Upper lobe of left lung (tissue), 6 donors: ENCODE results near the gene MAD1L1. TPM values are rescaled to one million over a fixed set of nuclear protein-coding genes. Genes with fewer than 3 reads are reported as not detected.

Experiments
- ATAC-seq, 2 donors: fragments of 200-7000 bp; cut with Tn5 transposase; one replicate each; pipeline ENCODE4 v1.9.1; 2022; ENCODE audit warnings: mild to moderate bottlenecking in 2 of 2, moderate library complexity in 2 of 2; ENCODE audit not compliant: low FRiP score in 2 of 2
- DNase-seq, 2 donors: peaks; one replicate each; pipeline ENCODE4 v3.0.0-alpha.2; 2019 to 2020
- H3K27ac ChIP-seq, 4 donors: fragments of 200-600 bp; sonication (generic); one replicate each; pipeline ENCODE4 v1.5.1; 2016 to 2019
- H3K27me3 ChIP-seq, 4 donors: fragments of 200-600 bp; sonication (generic); one replicate each; pipeline ENCODE4 v1.5.1; 2017 to 2019
- H3K36me3 ChIP-seq, 4 donors: fragments of 200-600 bp; sonication (generic); one replicate each; pipeline ENCODE4 v1.5.1; 2016 to 2019
- H3K4me1 ChIP-seq, 4 donors: fragments of 200-600 bp; sonication (generic); one replicate each; pipeline ENCODE4 v1.5.1; 2018 to 2019
- H3K4me3 ChIP-seq, 4 donors: fragments of 200-600 bp; sonication (generic); one replicate each; pipeline ENCODE4 v1.5.1; 2017 to 2019; ENCODE audit warnings: mild to moderate bottlenecking in 2 of 4, moderate library complexity in 1 of 4
- H3K9me3 ChIP-seq, 4 donors: fragments of 200-600 bp; sonication (generic); one replicate each; pipeline ENCODE4 v1.5.1; 2018 to 2019
- CTCF ChIP-seq, 6 experiments: fragments of 450-650 bp in 4 of 6; fragments of 200-600 bp in 2 of 6; sonication (generic) in 2 of 6; IDR thresholded peaks; one replicate each; pipeline ENCODE4 v1.5.1; 2016 to 2019; ENCODE audit warnings: antibody characterized with exemption in 6 of 6
- EP300 ChIP-seq, 4 donors: sonication (generic); formaldehyde crosslinking; IDR thresholded peaks; one replicate each; pipeline ENCODE4 v1.5.1; 2017; ENCODE audit warnings: antibody characterized with exemption in 4 of 4, control low read depth in 2 of 4
- POLR2A ChIP-seq, 4 donors: fragments of 450-650 bp; IDR thresholded peaks; one replicate each; pipeline ENCODE4 v1.5.1; 2016 to 2017; ENCODE audit warnings: antibody characterized with exemption in 4 of 4, mild to moderate bottlenecking in 2 of 4
- POLR2AphosphoS5 ChIP-seq, 2 donors: sonication (generic); formaldehyde crosslinking; IDR thresholded peaks; one replicate each; pipeline ENCODE4 v1.5.1; 2017; ENCODE audit warnings: antibody characterized with exemption in 2 of 2
- WGBS, 2 donors: methylation state at CpG; one replicate each; pipeline ENCODE4 v1.1.5; 2017 to 2018; 5-methylcytosine and 5-hydroxymethylcytosine counted together
- small RNA-seq, 4 donors: library from RNA; depleted of rRNA; stranded (forward); fragments of <200 nt; gene quantifications; one replicate each; pipeline ENCODE3, GENCODE V24; 2016
- total RNA-seq, 6 donors: library from RNA; depleted of rRNA in 4 of 6; stranded (reverse); fragments of >200 nt in 4 of 6; gene quantifications; one replicate each; pipeline versions ENCODE4 v1.1.0 to v1.2.1, GENCODE V29; 2016 to 2021
- donor health status: DM: no; HTN: no; CAD: no; lungs with moderate emphysema.
- donor health status: DM: no; HTN: yes; CAD: no; lungs with severe emphysema.

Gene MAD1L1
- total RNA-seq, 6 donors from 2014 or later: 40.6 to 364 (median 65.6) TPM

- no peak for DNase-seq
Observed at GRCh38 chr7:1769286-1770200, 463.2 kb downstream of the MAD1L1 start.

DNA sequence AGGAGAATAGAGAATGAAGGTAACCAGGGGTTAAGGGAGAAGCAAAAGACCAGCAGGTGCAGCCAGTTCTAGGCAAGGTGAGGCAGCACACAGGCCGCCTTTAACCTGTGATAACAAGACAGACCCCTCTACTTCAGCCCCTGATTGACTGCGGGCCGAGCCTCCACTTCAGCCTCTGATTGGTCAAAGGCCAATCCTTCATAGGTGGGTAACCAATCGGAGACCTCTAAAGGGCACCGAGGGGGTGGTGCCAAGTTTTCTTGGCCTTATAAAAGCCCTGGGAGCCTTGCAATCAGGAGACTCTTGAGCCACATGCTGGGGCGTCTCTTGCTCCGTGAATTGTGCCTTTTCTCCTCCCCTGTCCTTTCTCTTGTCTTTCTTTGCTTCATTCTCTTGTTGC lies 463.9 kb downstream of the MAD1L1 start:
- Histone ChIP-seq H3K27ac (no peak overlapping the region), H3K4me1 (no peaks in the 10 kb centered on the region), H3K9me3 (peaks cover 3 to 10% (median 7%) of the 10 kb centered on the region in 4 donors), H3K27me3 (no peaks in the 10 kb centered on the region), H3K36me3 (no peaks in the 10 kb centered on the region), H3K4me3 (no peak overlapping the region)
- TF ChIP-seq EP300 (IDR thresholded peaks at IDR 0.05) (no peak), POLR2AphosphoS5 (IDR thresholded peaks at IDR 0.05) (no peak), CTCF (IDR thresholded peaks at IDR 0.05) (no peak), POLR2A (IDR thresholded peaks at IDR 0.05) (no peak)
- ATAC-seq: no peak
- WGBS, 2 donors: 79 to 92% methylated on average over 7 of the region's 7 CpGs
- DNase-seq: no peak

More at GRCh38 chr7:1769286-1770200, 463.2 kb downstream of the MAD1L1 start:
- H3K36me3 ChIP-seq: no peaks in the 10 kb centered on the region
- TF ChIP-seq CTCF (IDR thresholded peaks at IDR 0.05) (no peak), POLR2A (IDR thresholded peaks at IDR 0.05) (no peak), POLR2AphosphoS5 (IDR thresholded peaks at IDR 0.05) (no peak), EP300 (IDR thresholded peaks at IDR 0.05) (no peak)
- no peaks in the 10 kb centered on the region for H3K4me1 ChIP-seq
- no peak overlapping the region for H3K4me3 ChIP-seq
- ATAC-seq: no peak
- WGBS, 2 donors: 94 to 95% methylated on average over 47 to 53 of the region's 54 CpGs
- H3K27me3 ChIP-seq: no peaks in the 10 kb centered on the region
- H3K27ac ChIP-seq: no peak overlapping the region
- peaks cover 0 to 3% (median 0%) of the 10 kb centered on the region in 4 donors for H3K9me3 ChIP-seq

DNA sequence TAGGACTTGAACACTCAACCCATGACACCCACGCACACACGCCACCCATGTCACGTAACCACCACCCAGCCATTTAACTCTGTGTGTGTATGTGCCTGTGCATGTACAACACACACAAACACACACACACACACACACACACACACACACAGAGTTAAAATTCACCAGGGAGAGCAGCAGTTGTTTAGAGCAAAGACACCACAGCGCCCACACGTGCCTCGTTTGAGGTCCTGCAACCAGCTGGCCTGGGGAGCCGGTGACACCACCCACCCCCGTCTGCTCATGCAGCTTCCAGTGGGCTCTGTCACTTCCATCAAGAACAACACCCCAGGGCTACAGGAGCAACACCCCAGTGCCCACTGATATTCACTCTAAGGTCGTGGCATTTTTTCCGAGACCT lies 465.2 kb downstream of the MAD1L1 start:
- H3K27ac ChIP-seq: no peak overlapping the region
- ATAC-seq (no peak), DNase-seq (no peak)
- H3K9me3 ChIP-seq: peaks cover 3 to 24% (median 15%) of the 10 kb centered on the region in 4 donors
- TF ChIP-seq EP300 (IDR thresholded peaks at IDR 0.05) (no peak), CTCF (IDR thresholded peaks at IDR 0.05) (no peak), POLR2A (IDR thresholded peaks at IDR 0.05) (no peak), POLR2AphosphoS5 (IDR thresholded peaks at IDR 0.05) (no peak)
- H3K4me3 ChIP-seq: no peak overlapping the region
- H3K4me1 ChIP-seq: no peaks in the 10 kb centered on the region
- H3K36me3 ChIP-seq: no peaks in the 10 kb centered on the region
- no peaks in the 10 kb centered on the region for H3K27me3 ChIP-seq
- WGBS, 2 donors: 61 to 64% methylated on average over 10 of the region's 10 CpGs

Small RNA genes lying within 50 kb of the gene (small RNA-seq; reads per million reads assigned to genes)
- gene MIR4655: 0 reads per million in 4 donors

Other genes starting within 250 kb of the MAD1L1 start
- gene MRM2, start 9.3 kb upstream of the MAD1L1 start, total RNA-seq: 10 to 100 TPM in 5 of 6 donors, 1 to 10 TPM in 1; 9.4 to 27.0 (median 23.0) TPM
- 10 to 100 TPM in 5 of 6 donors, 1 to 10 TPM in 1; 6.3 to 23.2 (median 13.9) TPM for gene NUDT1, start 9.3 kb upstream of the MAD1L1 start, total RNA-seq
- 10 to 100 TPM; 16.0 to 74.3 (median 41.2) TPM for gene SNX8, start 81.5 kb upstream of the MAD1L1 start, total RNA-seq
- gene EIF3B, start 121.9 kb upstream of the MAD1L1 start, total RNA-seq: 100 to 1,000 TPM; 110 to 129 (median 117) TPM
- 10 to 100 TPM; 10.2 to 35.9 (median 27.8) TPM for gene CHST12, start 170.7 kb upstream of the MAD1L1 start, total RNA-seq
- gene GRIFIN, start 243.5 kb upstream of the MAD1L1 start, total RNA-seq: not detected